Left kidney (tissue), 2 donors: ENCODE measurements around the gene FFAR1. TPM values are rescaled to one million over a fixed set of nuclear protein-coding genes. Genes with fewer than 3 reads are reported as not detected.
"Not testable (repeated sequence)": the region's sequence is repeated elsewhere in the genome, so short reads cannot be mapped to it uniquely, and the experiment has no call there.

Experiments used
- DNase-seq: peaks from one replicate; pipeline ENCODE4 v3.0.0-alpha.2; 2013
- polyA plus RNA-seq: library from polyadenylated mRNA; unstranded; fragments of 120-200 nt; gene quantifications from one replicate; pipeline ENCODE4 v1.2.1, GENCODE V29; 2013; ENCODE audit not compliant: insufficient read length

FFAR1 gene
- polyA plus RNA-seq, 1 donor, result 0.33 TPM

- DNase-seq, result no peak
These were observed 13.2 kb downstream of the FFAR1 start for GRCh38 chr19:35360880-35361420.

GRCh38 chr19:35362261-35363000, 14.7 kb downstream of the FFAR1 start:
- DNase-seq, result no peak

- no peak for DNase-seq
These were observed 15.4 kb downstream of the FFAR1 start for GRCh38 chr19:35363001-35363590.

GRCh38 chr19:35363711-35364425, 16.2 kb downstream of the FFAR1 start:
- no peak for DNase-seq

GRCh38 chr19:35365303-35365702, 17.6 kb downstream of the FFAR1 start:
- no peak for DNase-seq

- DNase-seq, result no peak
These were observed 20.7 kb downstream of the FFAR1 start for GRCh38 chr19:35368378-35368777.

- no peak for DNase-seq
These were observed 21.8 kb downstream of the FFAR1 start for GRCh38 chr19:35369522-35369921.

GRCh38 chr19:35370722-35371121, 23.0 kb downstream of the FFAR1 start, which contains the start of gene GPR42:
Gene GPR42, plus strand, starts transcription at chr19:35371068. Its CDS starts 292 bp downstream, at chr19:35371360.
- no peak for DNase-seq

- no peak for DNase-seq
These were observed 25.8 kb downstream of the FFAR1 start for GRCh38 chr19:35373492-35373891.

- not testable (repeated sequence) for DNase-seq
These were observed 26.3 kb downstream of the FFAR1 start for GRCh38 chr19:35374031-35374430.

- DNase-seq, result no peak
These were observed 28.0 kb downstream of the FFAR1 start for GRCh38 chr19:35375505-35376307.

- no peak for DNase-seq
These were observed 30.0 kb downstream of the FFAR1 start for GRCh38 chr19:35377656-35378055.

- DNase-seq, result no peak
These were observed 30.7 kb downstream of the FFAR1 start for GRCh38 chr19:35378356-35378755.

GRCh38 chr19:35379545-35379944, 31.8 kb downstream of the FFAR1 start:
- DNase-seq, result not testable (repeated sequence)

- DNase-seq, result no peak
These were observed 32.3 kb downstream of the FFAR1 start for GRCh38 chr19:35379992-35380391.

GRCh38 chr19:35380450-35381124, 32.9 kb downstream of the FFAR1 start:
- no peak for DNase-seq

GRCh38 chr19:35381318-35381717, 33.6 kb downstream of the FFAR1 start:
- DNase-seq, result no peak

GRCh38 chr19:35381926-35382325, 34.2 kb downstream of the FFAR1 start:
- no peak for DNase-seq

- no peak for DNase-seq
These were observed 35.8 kb downstream of the FFAR1 start for GRCh38 chr19:35383536-35383935.

GRCh38 chr19:35388277-35389054, 40.8 kb downstream of the FFAR1 start:
- no peak for DNase-seq
